Neural cell (in vitro differentiated cells): ENCODE results near the gene NEU3.

ENCODE experiments used
- CTCF ChIP-seq: fragments of 450-650 bp; IDR thresholded peaks from 2 replicates; pipeline ENCODE4 v1.5.1; 2014; ENCODE audit warnings: antibody characterized with exemption, mild to moderate bottlenecking, moderate library complexity; ENCODE audit not compliant: poor library complexity, severe bottlenecking
- MXI1 ChIP-seq: fragments of 450-650 bp; conservative IDR thresholded peaks from 2 replicates; pipeline ENCODE4 v1.6.1; 2014; ENCODE audit warnings: antibody characterized with exemption, mild to moderate bottlenecking; ENCODE audit not compliant: poor library complexity, severe bottlenecking
- RAD21 ChIP-seq: fragments of 450-650 bp; conservative IDR thresholded peaks from 2 replicates; pipeline ENCODE4 v1.6.1; 2014; ENCODE audit warnings: antibody characterized with exemption, mild to moderate bottlenecking, moderate library complexity
- REST ChIP-seq: IDR thresholded peaks from 2 replicates; pipeline ENCODE4 v1.6.1; 2012; ENCODE audit warnings: borderline replicate concordance

GRCh38 chr11:75051043-75051442 lies 62.3 kb downstream of the NEU3 start:
- TF ChIP-seq CTCF (no peak), REST (no peak), RAD21 (no peak), MXI1 (no peak)
